22Rv1 (cell line): ENCODE measurements around the gene PEX19.

Source experiments
- H3K27ac ChIP-seq: fragments of 450-650 bp; 2 replicates; pipeline ENCODE4 v1.5.1; 2017
- ZFX ChIP-seq: fragments of 450-650 bp; IDR thresholded peaks from 2 replicates; pipeline ENCODE4 v1.6.1; 2017; ENCODE audit warnings: antibody characterized with exemption, borderline replicate concordance
- TF ChIP-seq, protein P1 (sequence below): fragments of 450-650 bp; IDR thresholded peaks from 2 replicates; pipeline ENCODE4 v1.5.1; 2017; ENCODE audit warnings: mild to moderate bottlenecking

PEX19 gene

DNA sequence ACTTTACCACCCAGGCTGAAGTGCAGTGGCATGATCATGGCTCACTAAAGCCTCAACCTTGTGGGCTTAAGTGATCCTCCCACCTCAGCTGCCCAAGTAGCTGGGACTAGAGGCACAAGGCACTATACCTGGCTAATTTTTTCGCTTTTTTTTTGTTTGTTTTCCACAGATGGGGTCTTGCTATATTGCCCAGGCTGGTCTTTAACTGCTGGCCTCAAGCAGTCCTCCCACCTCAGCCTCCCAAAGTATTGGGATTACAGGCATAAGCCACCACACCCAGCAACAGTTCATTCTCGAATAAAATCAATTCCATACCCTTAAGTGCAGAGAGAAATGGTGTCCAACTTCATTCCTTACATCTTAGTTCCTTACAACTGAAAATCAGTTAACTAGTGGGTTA lies 47.4 kb downstream of the PEX19 start:
- no peak overlapping the region for H3K27ac ChIP-seq
- TF ChIP-seq, protein P1, sequence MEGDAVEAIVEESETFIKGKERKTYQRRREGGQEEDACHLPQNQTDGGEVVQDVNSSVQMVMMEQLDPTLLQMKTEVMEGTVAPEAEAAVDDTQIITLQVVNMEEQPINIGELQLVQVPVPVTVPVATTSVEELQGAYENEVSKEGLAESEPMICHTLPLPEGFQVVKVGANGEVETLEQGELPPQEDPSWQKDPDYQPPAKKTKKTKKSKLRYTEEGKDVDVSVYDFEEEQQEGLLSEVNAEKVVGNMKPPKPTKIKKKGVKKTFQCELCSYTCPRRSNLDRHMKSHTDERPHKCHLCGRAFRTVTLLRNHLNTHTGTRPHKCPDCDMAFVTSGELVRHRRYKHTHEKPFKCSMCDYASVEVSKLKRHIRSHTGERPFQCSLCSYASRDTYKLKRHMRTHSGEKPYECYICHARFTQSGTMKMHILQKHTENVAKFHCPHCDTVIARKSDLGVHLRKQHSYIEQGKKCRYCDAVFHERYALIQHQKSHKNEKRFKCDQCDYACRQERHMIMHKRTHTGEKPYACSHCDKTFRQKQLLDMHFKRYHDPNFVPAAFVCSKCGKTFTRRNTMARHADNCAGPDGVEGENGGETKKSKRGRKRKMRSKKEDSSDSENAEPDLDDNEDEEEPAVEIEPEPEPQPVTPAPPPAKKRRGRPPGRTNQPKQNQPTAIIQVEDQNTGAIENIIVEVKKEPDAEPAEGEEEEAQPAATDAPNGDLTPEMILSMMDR = no peak
- no peak for TF ChIP-seq ZFX

DNA sequence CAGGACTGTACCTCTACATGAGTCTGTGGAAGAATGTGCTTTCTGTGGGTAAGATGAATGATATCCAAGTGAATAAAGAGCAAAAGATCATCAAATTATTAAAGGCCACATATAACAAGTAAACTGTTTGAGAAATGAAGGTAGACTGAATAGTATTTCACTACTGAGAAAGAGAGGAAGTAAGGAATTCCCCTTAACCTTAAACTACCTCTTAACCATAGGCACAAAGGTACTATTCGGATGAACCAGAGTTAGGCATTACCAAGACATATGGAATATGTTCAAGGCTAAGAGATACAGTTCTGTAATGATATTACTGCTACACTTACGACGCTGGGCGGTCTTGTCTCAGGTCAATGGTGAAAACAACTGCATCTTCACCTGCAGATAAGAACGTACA lies 48.1 kb downstream of the PEX19 start:
- H3K27ac ChIP-seq = no peak overlapping the region
- TF ChIP-seq, protein P1 = no peak
- no peak for TF ChIP-seq ZFX

DNA sequence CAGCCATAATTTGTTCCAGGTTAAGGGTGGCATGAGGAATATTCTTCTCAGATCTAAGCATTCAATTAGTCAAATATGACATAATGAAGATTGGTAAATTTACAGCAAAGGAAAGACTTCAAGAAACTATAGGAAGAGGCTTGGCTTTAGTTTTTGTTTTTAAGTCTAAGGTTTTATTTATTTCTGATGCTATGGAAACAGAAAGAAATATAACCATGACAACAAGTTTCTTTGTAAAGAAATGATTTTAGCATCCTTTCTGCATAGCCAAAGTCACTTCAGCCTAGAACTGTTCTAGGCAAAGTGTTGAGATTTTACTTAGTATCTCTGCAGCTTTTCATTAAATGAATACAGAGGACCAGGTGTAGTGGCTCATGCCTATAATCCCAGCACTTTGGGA lies 52.0 kb downstream of the PEX19 start:
- TF ChIP-seq, protein P1 = no peak
- TF ChIP-seq ZFX = no peak

DNA sequence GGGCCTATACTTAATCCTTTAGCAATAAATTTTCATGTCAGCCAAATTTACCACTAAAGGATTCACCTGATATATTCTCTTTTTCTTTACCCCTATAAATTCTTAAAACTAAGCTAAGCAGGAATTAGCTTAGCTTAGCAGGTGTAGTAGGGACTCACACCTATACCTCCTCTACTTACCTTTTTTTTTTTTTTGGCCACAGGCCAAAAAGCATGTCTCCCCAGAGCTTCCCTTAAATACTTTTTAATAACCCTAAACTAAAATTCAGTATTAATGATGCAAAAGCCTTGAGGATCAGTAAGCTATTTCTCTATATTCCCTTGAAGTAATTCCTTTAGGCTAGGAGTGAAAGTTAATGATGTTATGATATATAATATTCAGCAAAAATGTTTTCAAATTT lies 56.5 kb downstream of the PEX19 start:
- no peak for TF ChIP-seq ZFX
- TF ChIP-seq, protein P1 = no peak
- H3K27ac ChIP-seq = no peak overlapping the region

More for the DNA sequence above, 52.0 kb downstream of the PEX19 start:
- H3K27ac ChIP-seq = no peak overlapping the region

DNA sequence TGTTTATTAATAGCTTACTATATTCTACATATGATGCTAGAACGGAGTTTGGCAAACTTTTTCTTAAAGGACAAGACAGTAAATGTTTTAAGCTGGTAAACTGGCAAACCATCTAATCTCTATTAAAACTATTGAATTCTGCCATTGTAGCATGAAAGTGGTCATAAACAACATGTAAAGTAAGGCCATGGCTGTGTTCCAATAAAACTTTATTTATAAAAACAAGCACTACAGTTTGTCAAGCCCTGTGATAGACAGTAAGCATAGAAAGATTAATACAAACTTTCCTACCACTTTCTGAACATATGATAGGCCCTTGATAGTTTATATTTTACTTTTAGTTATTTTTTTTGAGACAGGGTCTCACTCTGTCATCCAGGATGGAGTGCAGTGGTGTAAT lies 57.4 kb downstream of the PEX19 start:
- H3K27ac ChIP-seq = no peak overlapping the region
- no peak for TF ChIP-seq ZFX
- TF ChIP-seq, protein P1 = no peak

DNA sequence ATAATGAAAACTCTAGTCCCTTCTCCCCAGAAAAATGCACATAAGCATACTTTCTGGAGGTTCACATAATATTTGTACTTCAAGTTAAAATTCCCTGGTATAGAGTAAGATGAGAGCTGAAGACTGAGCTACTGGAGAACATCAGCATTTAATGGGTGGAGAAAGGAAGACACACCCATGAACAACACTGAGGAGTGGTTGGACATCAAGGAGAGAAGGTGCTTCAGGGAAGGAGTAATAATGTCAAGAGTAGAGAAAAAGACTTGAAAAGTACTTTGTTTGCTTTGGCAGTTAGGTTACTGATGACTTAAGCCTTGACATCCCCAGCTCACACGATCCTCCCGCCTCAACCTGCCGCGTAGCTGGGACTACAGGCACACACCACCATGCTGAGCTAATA lies 57.9 kb downstream of the PEX19 start:
- TF ChIP-seq, protein P1 = no peak
- TF ChIP-seq ZFX = no peak
- H3K27ac ChIP-seq = 0 out of 2 replicates have a peak overlapping the region, but pooled peaks have one; percentile 3
